HG03039 (cell line): ENCODE measurements around the gene PRSS27.

Experiments
- ATAC-seq: cut with Tn5 transposase; IDR thresholded peaks from one replicate; pipeline ENCODE4 v1.9.1; 2021; ENCODE audit warnings: mild to moderate bottlenecking, moderate library complexity; ENCODE audit not compliant: unreplicated experiment

PRSS27 gene

GRCh38 chr16:2720064-2720457 is at the start of gene PRSS27:
Gene PRSS27 (minus strand): TSS chr16:2720224. CDS start chr16:2720160, 64 bp downstream.
- no peak for ATAC-seq

GRCh38 chr16:2769675-2770056 is 49.6 kb upstream of the PRSS27 start:
- ATAC-seq: no peak

- ATAC-seq: no peak
These were observed 49.1 kb upstream of the PRSS27 start for GRCh38 chr16:2769100-2769529.

GRCh38 chr16:2768403-2769089 is 48.5 kb upstream of the PRSS27 start:
- no peak for ATAC-seq

- ATAC-seq: no peak
These were observed 47.9 kb upstream of the PRSS27 start for GRCh38 chr16:2767891-2768290.

- no peak for ATAC-seq
These were observed 47.2 kb upstream of the PRSS27 start for GRCh38 chr16:2767140-2767731.

- no peak for ATAC-seq
These were observed 46.6 kb upstream of the PRSS27 start for GRCh38 chr16:2766430-2767139.

GRCh38 chr16:2765462-2766404 is 45.7 kb upstream of the PRSS27 start:
- no peak for ATAC-seq

GRCh38 chr16:2764718-2765117 is 44.7 kb upstream of the PRSS27 start:
- no peak for ATAC-seq

GRCh38 chr16:2763173-2763572 is 43.1 kb upstream of the PRSS27 start:
- ATAC-seq: no peak

- no peak for ATAC-seq
These were observed 42.7 kb upstream of the PRSS27 start for GRCh38 chr16:2762711-2763110.

GRCh38 chr16:2761886-2762583 is 42.0 kb upstream of the PRSS27 start:
- ATAC-seq: no peak

- ATAC-seq: no peak
These were observed 41.4 kb upstream of the PRSS27 start for GRCh38 chr16:2761472-2761871.

- no peak for ATAC-seq
These were observed 37.3 kb upstream of the PRSS27 start for GRCh38 chr16:2757344-2757743.

GRCh38 chr16:2756288-2757015 is 36.4 kb upstream of the PRSS27 start:
- ATAC-seq: no peak

- ATAC-seq: no peak
These were observed 35.1 kb upstream of the PRSS27 start for GRCh38 chr16:2755158-2755557.

GRCh38 chr16:2753733-2754020 is 33.7 kb upstream of the PRSS27 start:
- ATAC-seq: no peak

GRCh38 chr16:2752850-2753732 is 33.1 kb upstream of the PRSS27 start:
- peak; percentile 31 for ATAC-seq
